B cell (primary cell): ENCODE data around the gene VOPP1. TPM values are rescaled to one million over a fixed set of nuclear protein-coding genes. Genes with fewer than 3 reads are reported as not detected.
A peak's percentile ranks its signal among the peaks of the same experiment; 100 is the strongest.

ENCODE experiments used
- ATAC-seq: fragments of 200-7000 bp; cut with Tn5 transposase; one replicate; pipeline ENCODE4 v1.10.0; 2021; ENCODE audit warnings: low read depth, mild to moderate bottlenecking, moderate number of reproducible peaks, moderate library complexity
- CTCF ChIA-PET: fragments of 350-600 bp; sonication (Branson Sonifier 250); formaldehyde crosslinking; loops from one replicate; lab custom pipeline; 2021; ENCODE audit warnings: antibody characterized with exemption, inconsistent platforms; lab: Charles Lee
- POLR2A ChIA-PET: fragments of 350-600 bp; sonication (Branson Sonifier 250); formaldehyde crosslinking; loops from one replicate; lab custom pipeline; 2021; ENCODE audit warnings: antibody characterized with exemption; lab: Charles Lee
- DNase-seq: peaks from one replicate; pipeline ENCODE4 v3.0.0; 2013
- H2AFZ ChIP-seq: 2 replicates; pipeline ENCODE4 v1.6.1; 2012; ENCODE audit warnings: mild to moderate bottlenecking, low read depth, low read length; ENCODE audit not compliant: insufficient read depth, poor library complexity, severe bottlenecking
- H3K27ac ChIP-seq, 2 donors: 1 replicate in 1 of 2; 2 replicates in 1 of 2; pipeline ENCODE4 v1.5.1; 2012 to 2013; ENCODE audit warnings: low read length in 2 of 2, mild to moderate bottlenecking in 2 of 2, moderate library complexity in 1 of 2
- H3K27me3 ChIP-seq, 4 experiments: fragments of 200-600 bp in 1 of 4; sonication (generic) in 1 of 4; replicated peaks in 1 of 4; 1 replicate in 2 of 4; 2 replicates in 2 of 4; pipeline versions ENCODE4 v1.6.1 to v1.7.0; 2013 to 2016; ENCODE audit warnings: low read length in 3 of 4, mild to moderate bottlenecking in 2 of 4, mixed read lengths in 1 of 4, moderate library complexity in 1 of 4; ENCODE audit not compliant: insufficient read depth in 4 of 4, control insufficient read depth in 3 of 4; ENCODE audit errors: control extremely low read depth in 1 of 4
- H3K36me3 ChIP-seq, 2 experiments: replicated peaks in 1 of 2; 1 replicate in 1 of 2; 2 replicates in 1 of 2; pipeline versions ENCODE4 v1.6.1 to v1.7.1; 2013; ENCODE audit warnings: low read length in 1 of 2; ENCODE audit not compliant: insufficient read depth in 2 of 2, control insufficient read depth in 1 of 2; ENCODE audit errors: control extremely low read depth in 1 of 2, extremely low read depth in 1 of 2
- H3K4me1 ChIP-seq, 2 donors: fragments of 200-600 bp in 1 of 2; sonication (generic) in 1 of 2; 1 replicate in 1 of 2; 2 replicates in 1 of 2; pipeline versions ENCODE4 v1.5.1 to v1.6.1; 2013 to 2017; ENCODE audit warnings: low read length in 2 of 2; ENCODE audit not compliant: control insufficient read depth in 2 of 2, insufficient read depth in 2 of 2
- H3K4me2 ChIP-seq: replicated peaks from 2 replicates; pipeline ENCODE3; 2012; ENCODE audit warnings: mild to moderate bottlenecking, low read depth, low read length; ENCODE audit not compliant: poor library complexity, severe bottlenecking
- H3K4me3 ChIP-seq, 5 experiments: fragments of 200-600 bp in 1 of 5; sonication (generic) in 1 of 5; 1 replicate in 3 of 5; 2 replicates in 2 of 5; pipeline versions ENCODE4 v1.5.1 to v1.7.0; 2011 to 2016; ENCODE audit warnings: low read length in 4 of 5, mild to moderate bottlenecking in 4 of 5, low read depth in 2 of 5, control low read depth in 1 of 5, moderate library complexity in 1 of 5; ENCODE audit not compliant: insufficient read depth in 1 of 5; ENCODE audit errors: control extremely low read depth in 1 of 5, extremely low read depth in 1 of 5
- H3K79me2 ChIP-seq: fragments of 200-600 bp; sonication (generic); one replicate; pipeline ENCODE4 v1.6.0; 2016; ENCODE audit warnings: low read length; ENCODE audit not compliant: control insufficient read depth, insufficient read depth
- H3K9ac ChIP-seq: fragments of 200-600 bp; sonication (generic); 2 replicates; pipeline ENCODE4 v1.6.1; 2017; ENCODE audit warnings: mild to moderate bottlenecking, low read length, moderate library complexity
- H3K9me3 ChIP-seq, 3 donors: one replicate each; pipeline versions ENCODE4 v1.6.1 to v1.7.1; 2013; ENCODE audit warnings: low read length in 2 of 3; ENCODE audit not compliant: control insufficient read depth in 2 of 3, insufficient read depth in 1 of 3; ENCODE audit errors: control extremely low read depth in 1 of 3
- H4K20me1 ChIP-seq: 2 replicates; pipeline ENCODE4 v1.6.0; 2012; ENCODE audit warnings: mild to moderate bottlenecking, low read length; ENCODE audit not compliant: insufficient read depth, control insufficient read depth, poor library complexity, severe bottlenecking
- H3K27ac Mint-ChIP-seq: one replicate; pipeline ENCODE4 v1.8.0; 2021; ENCODE audit warnings: mixed read lengths
- H3K27me3 Mint-ChIP-seq: one replicate; pipeline ENCODE4 v1.8.0; 2021; ENCODE audit warnings: mixed read lengths
- H3K4me1 Mint-ChIP-seq: one replicate; pipeline ENCODE4 v1.8.0; 2021; ENCODE audit warnings: mixed read lengths
- H3K4me3 Mint-ChIP-seq: one replicate; pipeline ENCODE4 v1.8.0; 2021; ENCODE audit warnings: mixed read lengths
- H3K9me3 Mint-ChIP-seq: one replicate; pipeline ENCODE4 v1.8.0; 2022; ENCODE audit warnings: mixed read lengths; ENCODE audit not compliant: insufficient read depth
- CTCF ChIP-seq: fragments of 200-600 bp; IDR thresholded peaks from one replicate; pipeline ENCODE4 v1.8.0; 2022; ENCODE audit warnings: antibody characterized with exemption, mild to moderate bottlenecking
- EZH2 ChIP-seq: IDR thresholded peaks from 2 replicates; pipeline ENCODE4 v1.6.1; 2012; ENCODE audit warnings: borderline replicate concordance, low read depth, mild to moderate bottlenecking, moderate library complexity, low read length; ENCODE audit not compliant: insufficient read depth, poor library complexity, severe bottlenecking
- WGBS: methylation state at CpG from one replicate; pipeline ENCODE4 v1.1.5; 2013; ENCODE audit warnings: missing lambda C conversion rate; ENCODE audit not compliant: insufficient coverage; 5-methylcytosine and 5-hydroxymethylcytosine counted together
- intact Hi-C: fragments of 100-400 bp; cut with micrococcal nuclease; formaldehyde crosslinking; loops from one replicate; pipeline ENCODE4 v1.10.0; 2022
- polyA plus RNA-seq: library from polyadenylated mRNA; depleted of rRNA; stranded (reverse); fragments of >200 nt; gene quantifications from 2 replicates; pipeline ENCODE4 v1.2.3, GENCODE V29; 2012
- total RNA-seq, 2 donors: library from RNA; stranded (reverse); fragments of 120-200 nt in 1 of 2; gene quantifications; 1 replicate in 1 of 2; 2 replicates in 1 of 2; pipeline versions ENCODE4 v1.2.3 to v1.2.4, GENCODE V29; 2013 to 2022

Gene VOPP1
- total and polyA plus RNA-seq, 2 donors (not counting 1 experiment from before 2014, with no cell fraction given): 53.2 to 256 TPM

- no peak overlapping the region for H3K4me2 ChIP-seq
- H3K27ac ChIP-seq: no peak overlapping the region
- peaks cover 66% of the 10 kb centered on the region for H4K20me1 ChIP-seq
- Mint-ChIP-seq H3K4me3 (no peak overlapping the region), H3K4me1 (peaks cover 88% of the 10 kb centered on the region), H3K27me3 (no peaks in the 10 kb centered on the region), H3K27ac (peak overlapping the region; percentile 22), H3K9me3 (no peaks in the 10 kb centered on the region)
- DNase-seq (no peak), ATAC-seq (no peak)
- no peak overlapping the region for H2AFZ ChIP-seq
- intact Hi-C loops: no loop called here
- TF ChIP-seq CTCF: no peak
- no peak for TF ChIP-seq EZH2
- peaks cover 0 to 39% of the 10 kb centered on the region in 2 experiments for H3K36me3 ChIP-seq
- H3K79me2 ChIP-seq: peaks cover 97% of the 10 kb centered on the region
- WGBS: 96% methylated on average over 13 of the region's 18 CpGs
- ChIA-PET CTCF (interaction anchor here (1.0 to 3.5 kb wide), 4 partner anchors 9 to 75 kb away, joined by 3 to 18 read pairs (median 4); no protein-coding TSS in a partner anchor), POLR2A (interaction anchor here (9.1 kb wide), 1 partner anchor 11 kb away, joined by 60 read pairs; no protein-coding TSS in a partner anchor)
- no peak overlapping the region for H3K4me3 ChIP-seq
- peaks cover 27 to 84% of the 10 kb centered on the region in 2 donors for H3K4me1 ChIP-seq
- H3K9me3 ChIP-seq: no peaks in the 10 kb centered on the region
- no peaks in the 10 kb centered on the region for H3K27me3 ChIP-seq
- H3K9ac ChIP-seq: no peak overlapping the region
Measured at GRCh38 chr7:55521917-55522902, 50.1 kb downstream of the VOPP1 start.

- no peaks in the 10 kb centered on the region for H3K27me3 ChIP-seq
- H3K9me3 ChIP-seq: no peaks in the 10 kb centered on the region
- no peak overlapping the region for H3K9ac ChIP-seq
- no peak overlapping the region for H3K4me2 ChIP-seq
- DNase-seq: no peak
- Mint-ChIP-seq H3K9me3 (no peaks in the 10 kb centered on the region), H3K4me3 (peak overlapping the region; percentile 40), H3K27ac (peak overlapping the region; percentile 51), H3K4me1 (peaks cover 85% of the 10 kb centered on the region), H3K27me3 (no peaks in the 10 kb centered on the region)
- no peak for TF ChIP-seq CTCF
- TF ChIP-seq EZH2: no peak
- peaks cover 20 to 82% of the 10 kb centered on the region in 2 donors for H3K4me1 ChIP-seq
- no peak overlapping the region for H3K27ac ChIP-seq
- H2AFZ ChIP-seq: no peak overlapping the region
- no peak overlapping the region for H3K4me3 ChIP-seq
- H3K79me2 ChIP-seq: peaks cover 92% of the 10 kb centered on the region
- ChIA-PET POLR2A (interaction anchor here (9.1 kb wide), 1 partner anchor 11 kb away, joined by 60 read pairs; no protein-coding TSS in a partner anchor), CTCF (interaction anchor here (1.9 to 3.5 kb wide), 2 partner anchors 12 to 69 kb away, joined by 6 to 18 read pairs; no protein-coding TSS in a partner anchor)
- H3K36me3 ChIP-seq: peaks cover 0 to 43% of the 10 kb centered on the region in 2 experiments
- no peak for ATAC-seq
- intact Hi-C loops: no loop called here
- peaks cover 67% of the 10 kb centered on the region for H4K20me1 ChIP-seq
- 86% methylated on average over 7 of the region's 9 CpGs for WGBS
Measured at GRCh38 chr7:55521512-55521911, 50.8 kb downstream of the VOPP1 start.
